Measurements from ENCODE around the gene DERL3. TPM values are rescaled to one million over a fixed set of nuclear protein-coding genes. Genes with fewer than 3 reads are reported as not detected.

DERL3 gene
- total RNA-seq, 1 experiment from 2014 or later: 9.8 TPM

DNA sequence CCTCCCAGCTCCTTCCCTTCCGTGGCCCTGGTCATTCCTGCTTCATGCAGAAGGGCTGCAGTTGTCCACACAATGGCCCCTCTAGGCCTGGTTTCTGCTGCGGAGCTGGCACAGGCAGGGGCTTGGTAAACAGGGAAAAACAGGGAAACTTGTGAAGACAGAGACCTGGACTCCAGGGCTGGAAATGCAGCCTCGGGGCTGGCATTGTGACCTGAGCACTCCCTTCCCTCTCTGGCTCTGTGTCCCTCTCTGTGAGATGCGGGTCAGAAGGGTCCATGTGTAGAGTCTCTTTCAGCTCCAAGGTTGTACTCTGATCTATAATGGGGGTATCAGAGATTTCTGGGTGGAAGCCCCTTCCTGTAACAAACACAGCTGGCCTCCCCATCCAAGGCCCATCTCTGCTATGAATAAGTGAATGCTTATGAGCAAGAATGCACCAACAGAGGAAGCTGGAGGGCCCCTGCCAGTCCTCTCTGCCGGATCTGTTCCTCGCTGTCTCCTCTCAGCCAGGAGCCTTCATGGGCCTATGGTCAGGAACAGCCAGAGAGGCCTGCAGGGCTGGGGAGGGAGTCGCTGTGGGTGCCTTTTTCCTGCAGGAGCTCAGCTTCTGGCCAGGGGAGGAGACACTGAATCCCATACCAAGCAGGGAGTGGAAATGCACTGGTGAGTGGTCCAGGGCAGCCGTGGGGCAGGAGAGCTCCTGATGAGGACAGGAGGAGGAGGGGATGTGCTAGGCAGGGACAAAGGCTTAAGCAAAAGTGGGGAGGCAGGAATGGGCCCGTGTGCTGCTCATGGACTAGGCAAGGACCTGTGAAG, 6.7 kb upstream of the DERL3 start:
- H2BK120ac ChIP-seq (ENCODE audit: low read depth, low read length, poor library complexity, severe bottlenecking): no peak overlapping the region
- no peak for DNase-seq
- no peak overlapping the region for H3T11ph ChIP-seq (ENCODE audit: low read length)
- no peak overlapping the region for H3K9ac ChIP-seq (ENCODE audit: extremely low read depth, insufficient read length, low read length)
- no peak overlapping the region for H2BK12ac ChIP-seq (ENCODE audit: insufficient read length, low read depth, low read length)
- H2AFZ ChIP-seq (ENCODE audit: low read length): no peak overlapping the region
- Mint-ChIP-seq H3K9me3 (no peaks in the 10 kb centered on the region; a peak in 1 of 5 replicates), H3K27me3 (ENCODE audit: low read depth) (peaks cover 25% of the 10 kb centered on the region), H3K27ac (peak overlapping the region in 1 of 3 experiments; percentile 59; a peak in 1 of 7 replicates), H3K4me3 (no peak overlapping the region), H3K4me1 (peaks cover 34 to 52% of the 10 kb centered on the region in 2 experiments), H3K36me3 (ENCODE audit: insufficient read depth in 1 of 3, low read depth in 3 of 3) (no peaks in the 10 kb centered on the region)
- H4K5ac ChIP-seq (ENCODE audit: insufficient read length, low read depth, low read length): no peak overlapping the region
- H3K18ac ChIP-seq (ENCODE audit: insufficient read length, low read depth, low read length): no peak overlapping the region
- H4K8ac ChIP-seq (replicated peaks; ENCODE audit: insufficient read length, low read depth, low read length): no peak overlapping the region
- no peaks in the 10 kb centered on the region for H3K79me1 ChIP-seq (ENCODE audit: insufficient read depth, low read depth, low read length, poor library complexity, severe bottlenecking)
- H3K23me2 ChIP-seq (ENCODE audit: insufficient read length, low read depth, low read length, poor library complexity, severe bottlenecking): peaks cover 3% of the 10 kb centered on the region
- no peak overlapping the region for H4K91ac ChIP-seq (ENCODE audit: insufficient read length, low read depth, low read length)
- H2AK5ac ChIP-seq (ENCODE audit: insufficient read length, low read length): no peak overlapping the region
- no peaks in the 10 kb centered on the region for H4K20me1 ChIP-seq (ENCODE audit: control insufficient read depth, insufficient read depth, insufficient read length)
- no peak overlapping the region for H3K23ac ChIP-seq (ENCODE audit: insufficient read length, low read depth, low read length)
- no peaks in the 10 kb centered on the region for H3K9me3 ChIP-seq (ENCODE audit: control insufficient read depth, low read depth, low read length)
- no peak overlapping the region for H3K14ac ChIP-seq (ENCODE audit: insufficient read depth, low read length)
- H2BK20ac ChIP-seq (ENCODE audit: low read depth, low read length, poor library complexity, severe bottlenecking): no peak overlapping the region
- no peaks in the 10 kb centered on the region for H3K79me2 ChIP-seq (ENCODE audit: insufficient read depth, low read length)
- H3K4me2 ChIP-seq (ENCODE audit: insufficient read depth, insufficient read length, low read length): no peak overlapping the region
- WGBS (ENCODE audit: extremely low coverage, insufficient read length, low lambda C conversion rate): no CpG with 5 or more reads among the region's 9 CpGs
- no peak overlapping the region for H3K4ac ChIP-seq (ENCODE audit: low read depth, low read length)
- TF ChIP-seq, protein P1, sequence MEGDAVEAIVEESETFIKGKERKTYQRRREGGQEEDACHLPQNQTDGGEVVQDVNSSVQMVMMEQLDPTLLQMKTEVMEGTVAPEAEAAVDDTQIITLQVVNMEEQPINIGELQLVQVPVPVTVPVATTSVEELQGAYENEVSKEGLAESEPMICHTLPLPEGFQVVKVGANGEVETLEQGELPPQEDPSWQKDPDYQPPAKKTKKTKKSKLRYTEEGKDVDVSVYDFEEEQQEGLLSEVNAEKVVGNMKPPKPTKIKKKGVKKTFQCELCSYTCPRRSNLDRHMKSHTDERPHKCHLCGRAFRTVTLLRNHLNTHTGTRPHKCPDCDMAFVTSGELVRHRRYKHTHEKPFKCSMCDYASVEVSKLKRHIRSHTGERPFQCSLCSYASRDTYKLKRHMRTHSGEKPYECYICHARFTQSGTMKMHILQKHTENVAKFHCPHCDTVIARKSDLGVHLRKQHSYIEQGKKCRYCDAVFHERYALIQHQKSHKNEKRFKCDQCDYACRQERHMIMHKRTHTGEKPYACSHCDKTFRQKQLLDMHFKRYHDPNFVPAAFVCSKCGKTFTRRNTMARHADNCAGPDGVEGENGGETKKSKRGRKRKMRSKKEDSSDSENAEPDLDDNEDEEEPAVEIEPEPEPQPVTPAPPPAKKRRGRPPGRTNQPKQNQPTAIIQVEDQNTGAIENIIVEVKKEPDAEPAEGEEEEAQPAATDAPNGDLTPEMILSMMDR (conservative IDR thresholded peaks at IDR 0.05): no peak
- H3K56ac ChIP-seq (ENCODE audit: insufficient read length, low read depth, low read length): no peak overlapping the region
- H3K4me1 ChIP-seq (ENCODE audit: insufficient read depth, low read length): no peaks in the 10 kb centered on the region; the same call in 1 of the 2 replicates
- no peak overlapping the region for H3K27ac ChIP-seq (ENCODE audit: insufficient read length, low read depth, low read length)
- no peaks in the 10 kb centered on the region for H3K27me3 ChIP-seq (ENCODE audit: insufficient read depth, low read length)
- no peak overlapping the region for H2BK5ac ChIP-seq (ENCODE audit: insufficient read length, low read length)
- no peak overlapping the region for H2BK15ac ChIP-seq (ENCODE audit: low read depth, low read length)
